Osteoblast (primary cell): ENCODE data around the gene WASL. TPM values are rescaled to one million over a fixed set of nuclear protein-coding genes. Genes with fewer than 3 reads are reported as not detected.

Experiments
- DNase-seq: peaks from one replicate; pipeline ENCODE4 v3.0.0; 2011; ENCODE audit warnings: low spot score, mixed read lengths; ENCODE audit not compliant: insufficient read length; ENCODE audit errors: missing footprints
- H2AFZ ChIP-seq: 2 replicates; pipeline ENCODE4 v1.6.0; 2011; ENCODE audit warnings: mild to moderate bottlenecking, low read length
- H3K27ac ChIP-seq: 2 replicates; pipeline ENCODE4 v1.5.1; 2011; ENCODE audit warnings: mild to moderate bottlenecking, low read depth, low read length, moderate library complexity
- H3K27me3 ChIP-seq: 2 replicates; pipeline ENCODE4 v1.6.0; 2012; ENCODE audit warnings: mild to moderate bottlenecking, control low read depth, inconsistent platforms, low read length, moderate library complexity; ENCODE audit not compliant: insufficient read depth
- H3K36me3 ChIP-seq: 2 replicates; pipeline ENCODE4 v1.5.1; 2011; ENCODE audit warnings: mild to moderate bottlenecking, low read length, control low read depth, moderate library complexity; ENCODE audit not compliant: insufficient read depth
- H3K4me1 ChIP-seq: 2 replicates; pipeline ENCODE4 v1.5.1; 2011; ENCODE audit warnings: mild to moderate bottlenecking, low read length, control low read depth, moderate library complexity; ENCODE audit not compliant: insufficient read depth
- H3K4me2 ChIP-seq: 2 replicates; pipeline ENCODE4 v1.6.0; 2011; ENCODE audit warnings: mild to moderate bottlenecking, low read length; ENCODE audit not compliant: insufficient read depth
- H3K4me3 ChIP-seq: fragments of 200-600 bp; sonication (generic); 3 replicates; pipeline ENCODE4 v1.5.1; 2012; ENCODE audit warnings: mild to moderate bottlenecking, low read length, inconsistent platforms; ENCODE audit not compliant: insufficient read depth
- H3K79me2 ChIP-seq: 2 replicates; pipeline ENCODE4 v1.6.0; 2012; ENCODE audit warnings: mild to moderate bottlenecking, low read length, control low read depth, inconsistent platforms; ENCODE audit not compliant: insufficient read depth
- H3K9me3 ChIP-seq: 2 replicates; pipeline ENCODE4 v1.5.1; 2011; ENCODE audit warnings: low read depth, low read length, control low read depth
- H4K20me1 ChIP-seq: 2 replicates; pipeline ENCODE4 v1.6.0; 2012; ENCODE audit warnings: mild to moderate bottlenecking, low read length, control low read depth; ENCODE audit not compliant: insufficient read depth
- total RNA-seq: library from RNA; depleted of rRNA; stranded (reverse); fragments of >200 nt; gene quantifications from 2 replicates; pipeline ENCODE4 v1.2.3, GENCODE V29; 2012
- TF ChIP-seq, protein P1 (sequence below): IDR thresholded peaks from 2 replicates; pipeline ENCODE4 v1.5.1; 2011; ENCODE audit warnings: mild to moderate bottlenecking, low read depth, low read length, moderate library complexity; ENCODE audit errors: extremely low read depth

WASL gene
- total RNA-seq, 1 donor = 23.2 TPM

GRCh38 chr7:123680580-123680979 lies 68.2 kb downstream of the WASL start:
- Histone ChIP-seq H3K27ac (no peak overlapping the region), H3K4me3 (no peak overlapping the region), H3K36me3 (peaks cover 8% of the 10 kb centered on the region), H3K4me1 (peaks cover 4% of the 10 kb centered on the region), H4K20me1 (peaks cover 2% of the 10 kb centered on the region), H3K79me2 (no peaks in the 10 kb centered on the region), H3K9me3 (no peaks in the 10 kb centered on the region), H2AFZ (no peak overlapping the region), H3K27me3 (no peaks in the 10 kb centered on the region), H3K4me2 (no peak overlapping the region)
- TF ChIP-seq, protein P1, sequence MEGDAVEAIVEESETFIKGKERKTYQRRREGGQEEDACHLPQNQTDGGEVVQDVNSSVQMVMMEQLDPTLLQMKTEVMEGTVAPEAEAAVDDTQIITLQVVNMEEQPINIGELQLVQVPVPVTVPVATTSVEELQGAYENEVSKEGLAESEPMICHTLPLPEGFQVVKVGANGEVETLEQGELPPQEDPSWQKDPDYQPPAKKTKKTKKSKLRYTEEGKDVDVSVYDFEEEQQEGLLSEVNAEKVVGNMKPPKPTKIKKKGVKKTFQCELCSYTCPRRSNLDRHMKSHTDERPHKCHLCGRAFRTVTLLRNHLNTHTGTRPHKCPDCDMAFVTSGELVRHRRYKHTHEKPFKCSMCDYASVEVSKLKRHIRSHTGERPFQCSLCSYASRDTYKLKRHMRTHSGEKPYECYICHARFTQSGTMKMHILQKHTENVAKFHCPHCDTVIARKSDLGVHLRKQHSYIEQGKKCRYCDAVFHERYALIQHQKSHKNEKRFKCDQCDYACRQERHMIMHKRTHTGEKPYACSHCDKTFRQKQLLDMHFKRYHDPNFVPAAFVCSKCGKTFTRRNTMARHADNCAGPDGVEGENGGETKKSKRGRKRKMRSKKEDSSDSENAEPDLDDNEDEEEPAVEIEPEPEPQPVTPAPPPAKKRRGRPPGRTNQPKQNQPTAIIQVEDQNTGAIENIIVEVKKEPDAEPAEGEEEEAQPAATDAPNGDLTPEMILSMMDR = no peak
- no peak for DNase-seq

DNA sequence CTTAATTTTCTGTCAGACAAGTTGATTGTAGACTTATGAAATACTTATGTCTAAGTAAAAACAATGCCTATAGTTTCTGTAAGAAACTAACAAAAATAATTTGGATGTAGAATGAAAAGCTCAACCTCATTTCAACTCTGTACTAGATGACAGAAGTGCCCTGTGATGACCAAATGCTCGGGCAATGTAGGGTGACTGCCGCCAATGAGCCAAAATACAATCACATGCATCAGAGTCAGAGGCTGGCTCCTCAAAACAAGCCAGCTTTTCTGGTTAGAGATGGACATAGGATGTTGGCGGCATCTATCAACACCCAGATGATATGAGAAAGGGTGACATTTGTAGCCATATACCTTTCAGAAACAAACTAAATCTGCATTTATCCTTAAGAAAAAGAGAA lies 69.2 kb downstream of the WASL start:
- no peaks in the 10 kb centered on the region for H3K27me3 ChIP-seq
- no peaks in the 10 kb centered on the region for H3K9me3 ChIP-seq
- TF ChIP-seq, protein P1 = no peak
- no peak overlapping the region for H3K27ac ChIP-seq
- H3K79me2 ChIP-seq = no peaks in the 10 kb centered on the region
- no peak overlapping the region for H3K4me3 ChIP-seq
- H2AFZ ChIP-seq = no peak overlapping the region
- H3K36me3 ChIP-seq = peaks cover 8% of the 10 kb centered on the region
- peaks cover 2% of the 10 kb centered on the region for H4K20me1 ChIP-seq
- no peak for DNase-seq
- no peak overlapping the region for H3K4me2 ChIP-seq
- H3K4me1 ChIP-seq = peaks cover 4% of the 10 kb centered on the region

GRCh38 chr7:123677061-123677715 lies 71.6 kb downstream of the WASL start:
- Histone ChIP-seq H3K79me2 (no peaks in the 10 kb centered on the region), H3K27ac (no peak overlapping the region), H3K27me3 (no peaks in the 10 kb centered on the region), H4K20me1 (peaks cover 2% of the 10 kb centered on the region), H3K4me3 (no peak overlapping the region), H2AFZ (no peak overlapping the region), H3K9me3 (no peaks in the 10 kb centered on the region), H3K4me1 (no peaks in the 10 kb centered on the region), H3K36me3 (peaks cover 8% of the 10 kb centered on the region), H3K4me2 (no peak overlapping the region)
- TF ChIP-seq, protein P1 = no peak
- DNase-seq = no peak

DNA sequence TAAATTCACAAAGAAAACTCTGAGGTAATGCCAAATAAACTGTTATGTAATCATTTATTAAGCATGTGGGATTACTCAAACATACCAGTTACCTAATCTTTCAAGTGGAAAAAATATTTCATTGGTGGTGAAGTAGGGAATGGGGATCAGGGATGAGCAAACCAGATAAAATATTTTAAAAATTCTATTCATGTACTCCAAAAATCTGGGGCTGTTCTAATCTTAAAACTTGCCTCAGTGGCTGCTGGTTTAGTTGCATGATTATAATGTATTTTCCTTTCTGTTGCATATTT lies 73.7 kb downstream of the WASL start:
- DNase-seq = no peak

More for the DNA sequence above, 73.7 kb downstream of the WASL start:
- Histone ChIP-seq H3K4me3 (no peak overlapping the region), H3K4me2 (no peak overlapping the region), H3K27ac (no peak overlapping the region), H3K9me3 (no peaks in the 10 kb centered on the region), H3K79me2 (no peaks in the 10 kb centered on the region), H4K20me1 (no peaks in the 10 kb centered on the region), H3K27me3 (no peaks in the 10 kb centered on the region), H2AFZ (no peak overlapping the region), H3K4me1 (no peaks in the 10 kb centered on the region), H3K36me3 (no peaks in the 10 kb centered on the region)
- TF ChIP-seq, protein P1 = no peak
